Esophagus muscularis mucosa (tissue), 4 donors: ENCODE data around the gene PLCH1. TPM values are rescaled to one million over a fixed set of nuclear protein-coding genes. Genes with fewer than 3 reads are reported as not detected.

Experiments
- DNase-seq: peaks from one replicate; pipeline ENCODE4 v3.0.0-alpha.2; 2017; ENCODE audit errors: extremely low spot score
- H3K27ac ChIP-seq, 4 donors: fragments of 200-600 bp; sonication (generic); replicated peaks in 1 of 4; 1 replicate in 3 of 4; 2 replicates in 1 of 4; pipeline ENCODE4 v1.5.1; 2016 to 2019; ENCODE audit warnings: mild to moderate bottlenecking in 1 of 4
- H3K27me3 ChIP-seq, 4 donors: fragments of 200-600 bp; sonication (generic); one replicate each; pipeline versions ENCODE4 v1.5.1 to v1.6.0; 2016 to 2019
- H3K36me3 ChIP-seq, 4 donors: fragments of 200-600 bp; sonication (generic); one replicate each; pipeline ENCODE4 v1.5.1; 2016 to 2019
- H3K4me1 ChIP-seq, 4 donors: fragments of 200-600 bp; sonication (generic); one replicate each; pipeline ENCODE4 v1.5.1; 2016 to 2019
- H3K4me3 ChIP-seq, 4 donors: fragments of 200-600 bp; sonication (generic); 1 replicate in 2 of 4; 2 replicates in 2 of 4; pipeline ENCODE4 v1.5.1; 2016 to 2019; ENCODE audit warnings: mild to moderate bottlenecking in 4 of 4, moderate library complexity in 1 of 4
- H3K9me3 ChIP-seq, 4 donors: fragments of 200-600 bp; sonication (generic); 1 replicate in 3 of 4; 2 replicates in 1 of 4; pipeline ENCODE4 v1.5.1; 2016 to 2019
- EP300 ChIP-seq: sonication (generic); formaldehyde crosslinking; IDR thresholded peaks from one replicate; pipeline ENCODE4 v1.6.1; 2017; ENCODE audit warnings: antibody characterized with exemption
- POLR2A ChIP-seq: fragments of 450-650 bp; IDR thresholded peaks from one replicate; pipeline ENCODE4 v1.6.1; 2017; ENCODE audit warnings: antibody characterized with exemption, moderate library complexity, mild to moderate bottlenecking, low read depth
- POLR2AphosphoS5 ChIP-seq, 2 donors: sonication (generic); formaldehyde crosslinking; IDR thresholded peaks; one replicate each; pipeline ENCODE4 v1.6.1; 2017; ENCODE audit warnings: antibody characterized with exemption in 2 of 2
- WGBS: methylation state at CpG from one replicate; pipeline ENCODE4 v1.1.5; 2018; 5-methylcytosine and 5-hydroxymethylcytosine counted together
- intact Hi-C: fragments of 100-400 bp; cut with DNase I; formaldehyde crosslinking; loops from one replicate; pipeline ENCODE4 v1.15.1; 2023
- total RNA-seq, 4 donors: library from RNA; depleted of rRNA; stranded (reverse); fragments of >200 nt; gene quantifications; one replicate each; pipeline versions ENCODE4 v1.1.0 to v1.2.1, GENCODE V29; 2016
- TF ChIP-seq, protein P1 (sequence below), 3 experiments: fragments of 200-600 bp in 2 of 3; fragments of 450-650 bp in 1 of 3; sonication (generic) in 2 of 3; IDR thresholded peaks; one replicate each; pipeline ENCODE4 v1.5.1; 2017 to 2019; ENCODE audit warnings: antibody characterized with exemption in 3 of 3, mild to moderate bottlenecking in 2 of 3, moderate library complexity in 1 of 3

Gene PLCH1
- total RNA-seq, 4 donors from 2014 or later: under 0.01 to 0.52 (median 0.36) TPM

DNA sequence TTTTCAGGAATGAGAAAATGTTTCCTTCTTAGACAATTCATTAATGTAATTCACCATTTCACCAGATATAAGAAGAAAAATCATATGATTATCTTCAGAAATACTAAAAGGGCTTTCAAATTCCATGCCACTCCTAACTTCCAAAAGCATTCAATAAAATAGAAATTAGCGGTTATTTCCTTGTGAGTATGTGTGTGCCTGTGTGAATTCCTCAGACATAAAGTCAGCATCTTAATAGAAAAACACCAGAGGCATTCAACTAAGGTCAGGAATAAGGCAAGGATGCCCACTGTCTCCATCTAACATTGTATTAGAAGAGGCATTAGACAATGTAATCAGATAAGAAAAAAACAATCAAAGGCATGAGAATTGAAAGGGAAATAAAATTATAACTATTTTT lies 88.4 kb downstream of the PLCH1 start:
- TF ChIP-seq POLR2A (no peak), EP300 (no peak), POLR2AphosphoS5 (IDR thresholded peaks at IDR 0.05) (no peak)
- TF ChIP-seq, protein P1, sequence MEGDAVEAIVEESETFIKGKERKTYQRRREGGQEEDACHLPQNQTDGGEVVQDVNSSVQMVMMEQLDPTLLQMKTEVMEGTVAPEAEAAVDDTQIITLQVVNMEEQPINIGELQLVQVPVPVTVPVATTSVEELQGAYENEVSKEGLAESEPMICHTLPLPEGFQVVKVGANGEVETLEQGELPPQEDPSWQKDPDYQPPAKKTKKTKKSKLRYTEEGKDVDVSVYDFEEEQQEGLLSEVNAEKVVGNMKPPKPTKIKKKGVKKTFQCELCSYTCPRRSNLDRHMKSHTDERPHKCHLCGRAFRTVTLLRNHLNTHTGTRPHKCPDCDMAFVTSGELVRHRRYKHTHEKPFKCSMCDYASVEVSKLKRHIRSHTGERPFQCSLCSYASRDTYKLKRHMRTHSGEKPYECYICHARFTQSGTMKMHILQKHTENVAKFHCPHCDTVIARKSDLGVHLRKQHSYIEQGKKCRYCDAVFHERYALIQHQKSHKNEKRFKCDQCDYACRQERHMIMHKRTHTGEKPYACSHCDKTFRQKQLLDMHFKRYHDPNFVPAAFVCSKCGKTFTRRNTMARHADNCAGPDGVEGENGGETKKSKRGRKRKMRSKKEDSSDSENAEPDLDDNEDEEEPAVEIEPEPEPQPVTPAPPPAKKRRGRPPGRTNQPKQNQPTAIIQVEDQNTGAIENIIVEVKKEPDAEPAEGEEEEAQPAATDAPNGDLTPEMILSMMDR (IDR thresholded peaks at IDR 0.05): no peak
- H3K4me1 ChIP-seq: peaks cover 0 to 10% (median 9%) of the 10 kb centered on the region in 4 donors
- no peaks in the 10 kb centered on the region for H3K36me3 ChIP-seq
- intact Hi-C loops: no loop called here
- no peak overlapping the region for H3K27ac ChIP-seq
- no peaks in the 10 kb centered on the region for H3K27me3 ChIP-seq
- H3K9me3 ChIP-seq: no peaks in the 10 kb centered on the region
- DNase-seq: no peak
- 94% methylated on average over 1 of the region's 1 CpG for WGBS
- H3K4me3 ChIP-seq: no peak overlapping the region

DNA sequence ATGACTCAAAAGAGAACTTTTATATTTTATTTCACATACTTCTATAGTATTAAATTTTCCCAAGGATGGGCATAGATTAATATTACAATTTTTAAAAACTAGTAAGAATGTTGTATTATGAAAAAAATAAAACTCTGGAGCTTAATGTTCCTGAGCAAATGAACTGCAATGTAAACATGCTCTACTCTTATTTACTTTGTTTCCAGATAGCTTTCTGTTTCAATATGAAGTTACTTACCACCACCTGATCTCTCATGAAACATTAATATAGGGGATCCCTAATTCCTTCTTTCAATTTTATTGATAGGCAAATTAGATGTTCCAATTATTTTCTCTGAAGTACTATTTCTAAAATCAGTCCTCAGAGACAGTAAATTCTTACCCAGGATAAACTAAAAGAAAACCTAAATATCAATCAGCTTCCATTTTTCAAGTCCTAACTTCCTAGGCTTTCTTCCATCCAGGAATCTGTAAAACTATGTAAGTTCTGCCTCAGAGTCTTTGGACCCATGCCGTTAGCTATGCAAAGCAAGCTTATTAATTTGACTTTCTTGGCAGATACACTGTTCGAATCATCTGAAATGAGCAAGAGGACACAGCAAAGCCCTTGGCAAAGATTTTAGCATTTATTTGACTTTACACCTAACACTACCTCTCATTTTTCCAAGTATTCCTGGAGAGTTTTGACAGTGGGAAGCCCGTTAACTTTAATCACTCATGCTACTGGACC lies 93.2 kb downstream of the PLCH1 start:
- Histone ChIP-seq H3K4me3 (no peak overlapping the region), H3K9me3 (no peaks in the 10 kb centered on the region), H3K36me3 (no peaks in the 10 kb centered on the region), H3K4me1 (peaks cover 0 to 15% (median 11%) of the 10 kb centered on the region in 4 donors), H3K27me3 (no peaks in the 10 kb centered on the region), H3K27ac (no peak overlapping the region)
- 22% methylated on average over 3 of the region's 3 CpGs for WGBS
- TF ChIP-seq POLR2AphosphoS5 (IDR thresholded peaks at IDR 0.05): no peak
- TF ChIP-seq POLR2A: no peak
- TF ChIP-seq, protein P1 (IDR thresholded peaks at IDR 0.05): no peak
- no peak for TF ChIP-seq EP300
- DNase-seq: no peak
- intact Hi-C loops: no loop called here

DNA sequence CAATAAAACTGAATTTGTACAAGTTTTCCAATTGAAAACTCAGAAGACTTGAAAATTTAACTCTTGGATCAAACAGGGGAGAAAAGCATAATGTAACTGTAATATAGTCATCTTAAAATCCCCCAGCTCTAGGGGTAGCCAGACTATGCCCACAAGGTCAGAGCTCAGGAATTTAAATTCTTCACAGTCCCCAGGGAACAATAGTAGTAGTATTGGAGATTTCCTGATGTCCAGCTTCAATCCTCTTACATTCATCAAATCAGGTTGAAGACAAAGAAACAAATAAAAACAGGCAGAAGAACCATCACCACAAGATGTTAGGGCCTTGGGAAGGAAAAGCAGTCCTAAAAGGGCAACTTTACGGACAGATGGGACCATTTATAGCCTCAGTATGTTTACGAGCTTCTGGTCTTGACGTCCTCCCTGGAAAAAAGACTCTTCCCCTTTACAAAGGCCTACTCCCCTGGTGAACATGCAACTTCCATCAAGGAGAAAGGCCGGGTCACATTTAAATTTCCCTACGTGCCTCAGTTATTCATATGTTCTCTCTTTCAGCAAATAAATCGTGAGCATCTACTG lies 96.8 kb downstream of the PLCH1 start:
- H3K9me3 ChIP-seq: no peaks in the 10 kb centered on the region
- intact Hi-C loops: no loop called here
- no peak overlapping the region for H3K4me3 ChIP-seq
- H3K36me3 ChIP-seq: no peaks in the 10 kb centered on the region
- H3K4me1 ChIP-seq: peaks cover 0 to 15% (median 11%) of the 10 kb centered on the region in 4 donors
- WGBS: 93% methylated on average over 6 of the region's 6 CpGs
- H3K27me3 ChIP-seq: no peaks in the 10 kb centered on the region
- H3K27ac ChIP-seq: no peak overlapping the region
- no peak for DNase-seq
- TF ChIP-seq, protein P1 (IDR thresholded peaks at IDR 0.05): no peak
- no peak for TF ChIP-seq POLR2AphosphoS5 (IDR thresholded peaks at IDR 0.05)
- no peak for TF ChIP-seq EP300

DNA sequence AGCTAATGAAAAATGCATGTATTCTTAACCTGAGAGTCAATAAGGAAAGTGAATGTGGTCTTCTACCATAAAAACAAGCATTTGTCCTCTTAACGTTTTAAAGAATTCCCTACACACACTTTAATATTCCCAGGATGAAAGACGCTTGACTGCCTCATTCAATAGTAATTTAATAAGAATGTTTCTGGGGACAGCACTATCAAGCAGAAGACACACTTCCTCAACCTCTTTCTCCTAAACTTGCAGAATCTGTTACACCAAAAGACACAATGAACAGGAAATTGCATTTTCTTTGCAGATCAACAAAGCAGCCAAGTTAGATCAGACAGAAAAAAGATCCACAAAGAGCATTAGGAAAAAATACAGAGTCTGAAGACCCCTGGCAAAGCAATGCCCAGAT lies 97.7 kb downstream of the PLCH1 start:
- Histone ChIP-seq H3K4me1 (peaks cover 0 to 14% (median 9%) of the 10 kb centered on the region in 4 donors), H3K27ac (no peak overlapping the region), H3K9me3 (no peaks in the 10 kb centered on the region), H3K27me3 (no peaks in the 10 kb centered on the region), H3K36me3 (no peaks in the 10 kb centered on the region), H3K4me3 (no peak overlapping the region)
- DNase-seq: no peak
- TF ChIP-seq POLR2AphosphoS5 (IDR thresholded peaks at IDR 0.05) (no peak), POLR2A (no peak)
- TF ChIP-seq, protein P1 (IDR thresholded peaks at IDR 0.05): no peak
- intact Hi-C loops: no loop called here
- 57% methylated on average over 2 of the region's 2 CpGs for WGBS
